GM10248 (cell line): ENCODE measurements around the gene EFNA3.

Experiments used
- CTCF ChIA-PET: fragments of 300-600 bp; sonication (Branson Sonifier 250); formaldehyde crosslinking; extraction: SDS; loops from one replicate; lab custom pipeline; 2021; ENCODE audit warnings: antibody characterized with exemption; lab: Yijun Ruan, JAX
- POLR2A ChIA-PET: fragments of 350-650 bp; sonication (Branson Sonifier 250); formaldehyde crosslinking; extraction: SDS; loops from one replicate; lab custom pipeline; 2020; ENCODE audit warnings: antibody characterized with exemption; lab: Yijun Ruan, JAX
- DNase-seq: peaks from one replicate; pipeline ENCODE4 v3.0.0; 2012; ENCODE audit errors: extremely low spot score
- TF ChIP-seq, protein P1 (sequence below): IDR thresholded peaks from 2 replicates; pipeline ENCODE4 v1.5.1; 2012; ENCODE audit warnings: mild to moderate bottlenecking, low read depth; ENCODE audit errors: extremely low read depth, missing control alignments, control extremely low read depth

EFNA3 gene

DNA sequence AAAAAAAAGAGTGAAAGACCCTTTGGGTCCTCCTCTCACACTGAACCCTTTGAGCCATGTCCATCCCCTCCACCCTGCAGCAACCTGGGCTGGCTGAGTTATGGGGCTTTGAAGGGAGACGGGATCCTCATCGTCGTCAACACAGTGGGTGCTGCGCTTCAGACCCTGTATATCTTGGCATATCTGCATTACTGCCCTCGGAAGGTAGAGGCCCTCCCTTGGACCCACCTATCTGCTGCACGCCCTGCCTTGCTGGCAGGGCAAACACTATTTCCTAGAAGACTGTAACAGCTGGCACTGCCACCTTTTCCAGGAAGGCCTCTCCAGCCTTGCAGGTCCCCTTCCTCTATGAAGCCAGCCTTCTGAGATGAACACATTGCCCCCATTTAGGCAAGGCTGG lies 58.1 kb downstream of the EFNA3 start:
- ChIA-PET CTCF (interaction anchor here (0.9 to 5.1 kb wide), 7 partner anchors 9 to 57 kb away, joined by 3 to 27 read pairs (median 5); partner anchors contain the start of genes KRTCAP2 and TRIM46), POLR2A (interaction anchor here (0.6 kb wide), 1 partner anchor 885 kb away, joined by 6 read pairs; no protein-coding TSS in a partner anchor)
- TF ChIP-seq, protein P1, sequence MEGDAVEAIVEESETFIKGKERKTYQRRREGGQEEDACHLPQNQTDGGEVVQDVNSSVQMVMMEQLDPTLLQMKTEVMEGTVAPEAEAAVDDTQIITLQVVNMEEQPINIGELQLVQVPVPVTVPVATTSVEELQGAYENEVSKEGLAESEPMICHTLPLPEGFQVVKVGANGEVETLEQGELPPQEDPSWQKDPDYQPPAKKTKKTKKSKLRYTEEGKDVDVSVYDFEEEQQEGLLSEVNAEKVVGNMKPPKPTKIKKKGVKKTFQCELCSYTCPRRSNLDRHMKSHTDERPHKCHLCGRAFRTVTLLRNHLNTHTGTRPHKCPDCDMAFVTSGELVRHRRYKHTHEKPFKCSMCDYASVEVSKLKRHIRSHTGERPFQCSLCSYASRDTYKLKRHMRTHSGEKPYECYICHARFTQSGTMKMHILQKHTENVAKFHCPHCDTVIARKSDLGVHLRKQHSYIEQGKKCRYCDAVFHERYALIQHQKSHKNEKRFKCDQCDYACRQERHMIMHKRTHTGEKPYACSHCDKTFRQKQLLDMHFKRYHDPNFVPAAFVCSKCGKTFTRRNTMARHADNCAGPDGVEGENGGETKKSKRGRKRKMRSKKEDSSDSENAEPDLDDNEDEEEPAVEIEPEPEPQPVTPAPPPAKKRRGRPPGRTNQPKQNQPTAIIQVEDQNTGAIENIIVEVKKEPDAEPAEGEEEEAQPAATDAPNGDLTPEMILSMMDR = no peak
- no peak for DNase-seq
